NCI-H2227 treated with DMSO at 0.1 percent for 48 hours (cell line): Measurements from ENCODE around the gene NMD3.

Experiments used
- DNase-seq: peaks from one replicate; lab custom pipeline; 2025; lab: John Stamatoyannopoulos, UW

The NMD3 gene

DNA sequence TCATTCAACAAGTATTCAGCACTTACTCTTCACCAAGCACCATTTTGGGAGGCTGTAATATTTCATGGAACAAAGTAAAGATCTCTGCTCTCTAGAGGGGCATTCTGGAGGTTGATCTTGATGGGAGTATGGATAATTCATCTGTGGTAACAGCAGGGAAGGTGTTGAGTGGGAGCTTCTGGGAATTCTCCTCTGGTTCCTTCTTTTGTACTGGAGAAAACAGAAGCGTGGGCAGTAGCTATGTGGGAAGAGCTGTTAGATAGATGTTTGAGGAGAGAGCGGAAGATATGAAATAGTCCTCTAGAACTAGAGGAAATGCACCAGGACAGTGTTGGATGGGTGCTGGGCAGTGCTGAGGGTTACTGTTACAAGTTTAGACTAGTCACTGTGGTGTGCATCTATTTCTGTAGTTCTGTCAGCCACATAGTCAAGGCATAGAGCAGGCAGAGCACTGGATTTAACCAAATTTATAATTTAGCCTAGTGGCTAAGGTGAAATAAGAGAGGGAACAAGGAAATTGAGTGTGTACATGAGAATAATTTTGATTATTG, 9.6 kb downstream of the NMD3 start:
- DNase-seq: no peak

GRCh38 chr3:161231861-161232260, 10.8 kb downstream of the NMD3 start:
- no peak for DNase-seq

DNA sequence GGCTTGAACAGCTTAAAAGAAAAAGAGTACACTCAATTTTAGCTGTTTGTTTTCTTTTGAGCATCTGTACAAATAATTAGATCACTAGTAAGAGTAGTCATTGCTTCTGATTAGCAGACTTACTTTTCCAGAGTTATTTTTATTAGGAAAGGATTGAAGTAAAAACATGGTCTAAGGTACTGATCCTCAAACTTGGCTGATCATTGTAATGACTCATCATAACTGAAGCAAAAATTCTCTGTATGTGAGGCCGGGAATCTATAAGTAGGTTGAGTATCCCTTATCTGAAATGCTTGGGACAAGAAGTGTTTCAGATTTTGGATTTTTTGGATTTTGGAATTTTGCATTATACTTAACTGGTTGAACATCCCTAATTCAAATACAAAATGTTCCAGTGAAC, 12.4 kb downstream of the NMD3 start:
- DNase-seq: no peak

DNA sequence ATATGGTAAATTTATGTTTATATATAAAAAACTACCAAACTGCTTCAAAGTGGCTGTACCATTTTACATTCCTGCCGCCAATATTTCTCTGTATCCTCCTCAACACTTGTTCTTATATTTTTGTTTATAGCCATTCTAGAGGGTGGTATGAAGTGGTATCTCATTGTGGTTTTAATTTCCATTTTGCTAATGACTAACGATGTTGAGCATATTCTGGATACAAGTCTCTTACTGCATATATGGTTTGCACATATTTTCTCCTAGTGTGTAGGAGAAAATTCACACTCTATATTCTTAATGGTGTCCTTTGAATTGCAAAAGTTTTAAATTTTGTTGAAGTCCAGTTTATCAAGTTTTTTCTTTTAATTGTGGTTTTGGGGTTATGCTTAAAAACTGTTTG, 15.1 kb downstream of the NMD3 start:
- no peak for DNase-seq

GRCh38 chr3:161239700-161240099, 18.6 kb downstream of the NMD3 start:
- no peak for DNase-seq

DNA sequence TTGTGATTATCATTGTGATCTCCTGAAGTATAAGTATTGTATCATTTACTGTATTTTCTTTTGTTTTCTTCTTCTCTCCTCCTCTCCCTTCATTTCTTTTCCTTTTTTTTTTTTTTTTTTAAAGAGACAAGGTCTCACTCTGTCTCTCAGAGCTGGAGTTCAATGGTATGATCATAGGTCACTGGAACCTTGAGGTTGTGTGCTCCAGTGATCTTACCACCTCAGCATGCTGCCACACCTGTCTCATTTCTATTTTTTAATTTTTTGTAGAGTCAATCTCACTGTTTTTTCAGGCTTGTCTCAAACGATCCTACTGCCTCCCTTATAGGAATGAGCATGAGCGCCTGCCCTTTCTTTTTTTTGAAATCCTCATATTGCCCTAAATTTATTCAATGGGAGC, 23.4 kb downstream of the NMD3 start:
- no peak for DNase-seq

- no peak for DNase-seq
These were observed 25.9 kb downstream of the NMD3 start for GRCh38 chr3:161247049-161247448.

GRCh38 chr3:161250116-161250515, 29.0 kb downstream of the NMD3 start:
- DNase-seq: no peak

DNA sequence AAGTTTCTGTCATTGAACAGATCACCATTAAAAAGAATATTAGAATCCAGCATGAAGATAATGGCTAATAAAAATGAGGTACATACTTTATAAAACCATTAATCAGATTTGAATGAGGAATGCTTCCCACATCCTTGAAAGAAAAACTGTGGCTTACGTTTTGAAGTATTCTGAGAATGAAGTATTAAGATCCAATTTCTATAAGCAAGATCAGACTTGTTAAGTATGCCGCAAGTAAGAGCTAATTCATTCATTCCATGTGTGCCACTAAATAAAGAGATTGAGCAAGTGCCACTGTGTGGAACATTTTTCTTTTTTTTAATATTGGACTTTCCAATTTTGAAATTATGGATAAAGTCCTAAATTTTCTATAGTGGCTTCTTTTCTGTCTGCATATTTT, 30.6 kb downstream of the NMD3 start:
- DNase-seq: no peak

GRCh38 chr3:161252143-161252542, 31.0 kb downstream of the NMD3 start:
- no peak for DNase-seq

DNA sequence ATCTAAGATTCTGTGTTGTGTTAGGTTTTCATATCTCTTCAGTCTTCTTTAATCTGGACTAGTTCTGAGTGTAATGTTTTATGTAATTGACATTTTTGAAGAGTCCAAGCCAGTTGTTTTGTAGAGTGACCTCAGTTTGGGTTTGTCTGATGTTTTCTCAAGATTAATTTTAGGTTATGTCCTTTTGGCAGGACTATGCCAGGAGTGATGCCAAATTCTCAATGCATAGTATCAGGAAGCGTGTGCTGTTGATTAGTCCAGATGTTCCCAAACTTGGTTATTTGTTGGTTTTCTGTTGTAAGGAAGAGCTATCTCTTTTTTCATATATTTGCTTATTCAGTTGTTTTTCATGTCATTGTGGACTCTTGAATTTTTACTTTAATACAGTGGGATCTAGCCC, 32.6 kb downstream of the NMD3 start:
- no peak for DNase-seq

DNA sequence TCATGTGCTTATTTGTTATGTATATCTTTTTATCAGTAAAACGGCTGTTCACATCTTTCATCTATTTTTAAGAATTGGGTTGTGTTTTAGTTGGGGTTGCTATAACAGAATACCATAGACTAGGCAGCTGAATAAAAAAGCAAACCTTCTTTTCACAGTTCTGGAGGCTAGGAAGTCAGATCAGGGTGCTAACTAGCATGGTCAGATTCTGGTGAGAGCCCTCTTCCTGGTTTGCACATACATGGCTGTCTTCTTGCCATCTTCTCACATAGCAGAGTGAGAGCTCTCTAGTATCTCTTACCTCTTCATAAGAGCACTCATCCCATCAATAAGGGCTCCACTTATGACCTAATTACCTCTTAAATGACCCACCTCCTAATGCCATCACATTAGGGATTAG, 33.8 kb downstream of the NMD3 start:
- no peak for DNase-seq

- DNase-seq: no peak
These were observed 41.9 kb downstream of the NMD3 start for GRCh38 chr3:161263057-161263456.

- no peak for DNase-seq
These were observed 43.7 kb downstream of the NMD3 start for GRCh38 chr3:161264852-161265251.

- DNase-seq: no peak
These were observed 44.9 kb downstream of the NMD3 start for GRCh38 chr3:161265916-161266571.

DNA sequence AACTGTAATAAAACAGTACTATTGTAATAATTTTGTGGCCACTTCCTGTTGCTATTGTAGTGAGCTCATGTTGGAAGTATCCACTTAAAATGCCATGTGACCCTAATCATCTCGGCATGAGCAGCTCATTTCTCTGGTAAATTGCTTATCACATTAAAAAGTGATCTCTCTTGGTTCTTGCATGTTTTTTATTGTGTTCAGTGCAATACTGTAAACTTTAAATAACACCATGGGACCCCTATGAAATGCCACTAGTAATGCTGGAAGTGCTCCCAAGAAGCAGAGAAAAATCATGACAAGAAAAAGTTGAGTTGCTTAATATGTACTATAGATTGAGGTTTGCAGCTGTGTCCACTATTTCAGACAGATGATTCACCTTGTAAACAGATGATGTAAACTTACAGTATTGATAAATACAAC, 45.6 kb downstream of the NMD3 start:
- DNase-seq: no peak

- DNase-seq: no peak
These were observed 46.5 kb downstream of the NMD3 start for GRCh38 chr3:161267646-161268045.

DNA sequence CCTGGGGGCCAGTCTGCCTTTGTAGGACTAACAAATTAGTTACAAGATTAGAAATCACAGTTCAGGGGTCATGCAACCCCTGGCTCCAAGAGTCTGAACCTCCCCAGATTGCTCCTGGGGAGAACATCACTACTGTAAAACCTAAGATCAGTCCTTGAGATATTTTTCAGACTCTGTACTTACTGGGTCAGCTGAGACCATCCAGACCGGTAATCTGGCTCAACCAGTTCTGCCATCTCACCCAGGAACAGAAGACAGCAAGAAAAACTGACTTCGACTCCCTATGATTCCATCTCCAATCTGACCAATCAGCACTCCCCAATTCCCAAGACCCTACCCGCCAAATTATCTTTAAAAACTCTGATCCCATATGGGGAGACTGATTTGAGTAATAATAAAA, 47.5 kb downstream of the NMD3 start:
- no peak for DNase-seq

DNA sequence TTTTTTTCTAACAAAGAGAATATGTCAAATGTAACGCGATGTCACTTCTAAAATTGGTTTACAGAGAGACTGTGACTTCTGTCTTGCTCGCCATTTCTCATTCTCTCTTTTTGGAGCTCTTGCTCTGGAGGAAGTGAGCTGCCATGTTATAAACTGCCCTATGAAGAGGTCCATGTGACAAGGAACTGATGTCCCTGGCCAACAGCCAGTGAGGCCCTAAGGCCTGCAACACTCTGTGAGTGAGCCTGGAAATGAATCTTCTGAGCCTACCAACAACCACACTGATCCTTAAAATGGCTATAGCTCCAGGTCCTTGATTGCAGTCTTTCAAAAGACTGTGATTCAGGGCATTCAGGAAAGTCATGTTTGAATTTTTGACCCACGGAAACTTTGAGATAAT, 49.9 kb downstream of the NMD3 start:
- DNase-seq: no peak

- DNase-seq: no peak
These were observed 50.5 kb downstream of the NMD3 start for GRCh38 chr3:161271646-161272045.

DNA sequence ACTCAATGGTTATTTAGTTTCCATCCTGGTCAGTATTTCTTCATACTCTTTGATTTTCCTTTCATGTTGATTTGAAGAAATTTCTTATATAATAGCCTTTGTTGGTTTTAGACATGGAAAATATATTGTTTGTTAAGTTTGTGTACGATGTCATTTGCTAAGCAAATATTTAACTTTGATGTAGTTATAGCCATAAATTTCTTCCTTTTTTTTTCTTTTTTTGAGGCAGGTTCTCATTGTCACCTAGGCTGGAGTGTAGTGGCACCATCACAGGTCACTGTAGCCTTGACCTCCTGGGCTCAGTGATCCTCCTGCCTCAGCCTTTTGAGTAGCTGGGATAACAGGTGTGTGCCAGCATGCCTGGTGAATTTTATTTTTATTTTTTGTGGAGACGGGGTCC, 51.4 kb downstream of the NMD3 start:
- DNase-seq: no peak

DNA sequence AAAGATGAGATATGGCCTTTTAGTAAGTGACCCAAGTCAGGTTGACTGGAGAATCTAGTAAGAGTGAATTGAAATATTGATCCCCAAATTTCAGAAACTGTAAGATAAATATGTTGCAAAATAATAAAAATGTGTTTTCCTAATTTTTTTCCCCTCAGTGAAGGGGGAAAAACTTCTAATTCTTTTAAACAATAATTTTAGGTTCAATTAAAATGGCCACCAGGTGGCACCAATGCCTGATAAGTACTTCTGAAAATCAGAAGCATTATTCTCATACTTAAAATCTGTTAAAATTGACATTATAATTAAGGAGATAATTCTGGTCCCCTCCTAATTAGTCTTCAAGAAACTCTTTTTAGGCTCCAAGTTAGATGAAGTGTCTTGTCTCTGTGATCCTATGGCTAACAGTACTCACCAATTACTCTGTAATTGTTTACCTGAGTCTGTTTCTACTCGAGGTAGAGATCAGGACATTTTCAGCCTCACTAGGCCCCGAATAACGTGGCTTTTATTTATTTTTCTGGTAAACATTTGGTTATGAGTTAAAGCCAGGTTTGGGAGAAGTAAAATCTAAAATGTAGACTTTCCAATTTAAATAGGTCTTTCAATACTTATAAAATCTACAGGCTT, 52.6 kb downstream of the NMD3 start:
- no peak for DNase-seq

GRCh38 chr3:161274691-161275298, 53.7 kb downstream of the NMD3 start:
- no peak for DNase-seq
